Measurements from ENCODE around the gene FAR2. TPM values are rescaled to one million over a fixed set of nuclear protein-coding genes. Genes with fewer than 3 reads are reported as not detected.

FAR2 gene
- total RNA-seq, 1 experiment from 2014 or later: 22.1 TPM

DNA sequence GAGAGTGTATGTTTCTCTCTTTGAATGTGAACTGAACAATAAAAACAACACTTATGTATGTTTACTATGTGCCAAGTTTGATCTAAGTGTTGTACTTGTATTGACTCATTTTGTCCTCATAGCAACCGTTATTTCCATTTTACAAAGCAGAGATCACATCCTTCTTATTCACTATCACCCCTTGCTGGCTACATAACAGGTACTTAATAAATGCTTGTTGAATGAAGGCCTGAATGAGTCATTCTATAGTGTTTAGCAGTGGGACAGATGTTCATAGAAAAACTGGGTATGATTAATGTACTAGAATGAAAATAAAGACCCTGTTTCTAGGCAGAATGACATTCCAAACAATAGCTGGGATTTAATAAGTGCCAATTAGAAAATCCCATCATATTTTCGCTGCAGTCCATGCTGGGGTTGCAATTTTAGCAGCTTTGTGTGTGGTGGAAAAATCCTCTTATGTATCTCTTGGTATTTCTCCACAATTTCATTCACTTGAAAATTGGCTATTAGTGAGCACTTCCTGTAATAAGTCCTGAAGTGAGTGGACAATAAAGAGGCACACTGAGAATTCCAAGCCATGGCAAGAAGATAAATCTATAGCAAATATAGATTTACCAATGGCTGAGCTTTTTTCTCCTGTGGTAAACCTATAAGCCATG lies 86.0 kb downstream of the FAR2 start:
- H3K36me3 Mint-ChIP-seq (ENCODE audit: insufficient read depth in 1 of 3, low read depth in 3 of 3): no peaks in the 10 kb centered on the region
- Histone ChIP-seq H2AK5ac (ENCODE audit: insufficient read length, low read length) (no peak overlapping the region), H3K27me3 (ENCODE audit: insufficient read depth, low read length) (no peaks in the 10 kb centered on the region), H3K23ac (ENCODE audit: insufficient read length, low read depth, low read length) (no peak overlapping the region), H2BK15ac (ENCODE audit: low read depth, low read length) (no peak overlapping the region), H2BK5ac (ENCODE audit: insufficient read length, low read length) (no peak overlapping the region), H3K79me1 (ENCODE audit: insufficient read depth, low read depth, low read length, poor library complexity, severe bottlenecking) (no peaks in the 10 kb centered on the region), H3K9ac (ENCODE audit: extremely low read depth, insufficient read length, low read length) (no peak overlapping the region), H3K4me2 (ENCODE audit: insufficient read depth, insufficient read length, low read length) (no peak overlapping the region), H2AFZ (ENCODE audit: low read length) (no peak overlapping the region), H4K91ac (ENCODE audit: insufficient read length, low read depth, low read length) (no peak overlapping the region), H3T11ph (ENCODE audit: low read length) (no peak overlapping the region), H3K4ac (ENCODE audit: low read depth, low read length) (no peak overlapping the region), H4K8ac (replicated peaks; ENCODE audit: insufficient read length, low read depth, low read length) (no peak overlapping the region), H3K18ac (ENCODE audit: insufficient read length, low read depth, low read length) (no peak overlapping the region), H3K14ac (ENCODE audit: insufficient read depth, low read length) (no peak overlapping the region), H3K23me2 (ENCODE audit: insufficient read length, low read depth, low read length, poor library complexity, severe bottlenecking) (no peaks in the 10 kb centered on the region), H3K9me3 (ENCODE audit: control insufficient read depth, low read depth, low read length) (no peaks in the 10 kb centered on the region), H4K20me1 (ENCODE audit: control insufficient read depth, insufficient read depth, insufficient read length) (no peaks in the 10 kb centered on the region), H3K4me1 (ENCODE audit: insufficient read depth, low read length) (no peaks in the 10 kb centered on the region), H3K27ac (ENCODE audit: insufficient read length, low read depth, low read length) (no peak overlapping the region), H3K56ac (ENCODE audit: insufficient read length, low read depth, low read length) (no peak overlapping the region), H2BK120ac (ENCODE audit: low read depth, low read length, poor library complexity, severe bottlenecking) (no peak overlapping the region), H4K5ac (ENCODE audit: insufficient read length, low read depth, low read length) (no peak overlapping the region), H2BK12ac (ENCODE audit: insufficient read length, low read depth, low read length) (no peak overlapping the region), H2BK20ac (ENCODE audit: low read depth, low read length, poor library complexity, severe bottlenecking) (no peak overlapping the region), H3K79me2 (ENCODE audit: insufficient read depth, low read length) (no peaks in the 10 kb centered on the region)
- no CpG with 5 or more reads among the region's 2 CpGs for WGBS (ENCODE audit: extremely low coverage, insufficient read length, low lambda C conversion rate)
- H3K4me1 Mint-ChIP-seq: peaks cover 5 to 7% of the 10 kb centered on the region in 2 experiments; a peak in 2 of 4 replicates
- H3K27me3 Mint-ChIP-seq (ENCODE audit: low read depth): no peaks in the 10 kb centered on the region
- TF ChIP-seq, protein P1, sequence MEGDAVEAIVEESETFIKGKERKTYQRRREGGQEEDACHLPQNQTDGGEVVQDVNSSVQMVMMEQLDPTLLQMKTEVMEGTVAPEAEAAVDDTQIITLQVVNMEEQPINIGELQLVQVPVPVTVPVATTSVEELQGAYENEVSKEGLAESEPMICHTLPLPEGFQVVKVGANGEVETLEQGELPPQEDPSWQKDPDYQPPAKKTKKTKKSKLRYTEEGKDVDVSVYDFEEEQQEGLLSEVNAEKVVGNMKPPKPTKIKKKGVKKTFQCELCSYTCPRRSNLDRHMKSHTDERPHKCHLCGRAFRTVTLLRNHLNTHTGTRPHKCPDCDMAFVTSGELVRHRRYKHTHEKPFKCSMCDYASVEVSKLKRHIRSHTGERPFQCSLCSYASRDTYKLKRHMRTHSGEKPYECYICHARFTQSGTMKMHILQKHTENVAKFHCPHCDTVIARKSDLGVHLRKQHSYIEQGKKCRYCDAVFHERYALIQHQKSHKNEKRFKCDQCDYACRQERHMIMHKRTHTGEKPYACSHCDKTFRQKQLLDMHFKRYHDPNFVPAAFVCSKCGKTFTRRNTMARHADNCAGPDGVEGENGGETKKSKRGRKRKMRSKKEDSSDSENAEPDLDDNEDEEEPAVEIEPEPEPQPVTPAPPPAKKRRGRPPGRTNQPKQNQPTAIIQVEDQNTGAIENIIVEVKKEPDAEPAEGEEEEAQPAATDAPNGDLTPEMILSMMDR (conservative IDR thresholded peaks at IDR 0.05): no peak
- DNase-seq: no peak
- no peak overlapping the region for H3K4me3 Mint-ChIP-seq
- H3K27ac Mint-ChIP-seq: no peak overlapping the region
- no peaks in the 10 kb centered on the region for H3K9me3 Mint-ChIP-seq
